ENCODE measurements around the gene CKAP4.

GRCh38 chr12:106288101-106288493, 40.3 kb upstream of the CKAP4 start:
- no peak for TF ChIP-seq POLR2A (IDR thresholded peaks at IDR 0.05; ENCODE audit: low read length)
- TF ChIP-seq GATA1 (IDR thresholded peaks at IDR 0.05; ENCODE audit: low read depth, low read length): no peak

All from erythroblast (primary cell).